NCI-H128 (cell line): Measurements from ENCODE around the gene GALNT17.

ENCODE experiments used
- DNase-seq: peaks from one replicate; lab custom pipeline; 2025; ENCODE audit not compliant: unreplicated experiment; lab: John Stamatoyannopoulos, UW

The GALNT17 gene

GRCh38 chr7:71486856-71487628, 355.1 kb downstream of the GALNT17 start:
- DNase-seq: no peak

- DNase-seq: no peak
Observed at GRCh38 chr7:71488308-71488707, 356.4 kb downstream of the GALNT17 start.

GRCh38 chr7:71491336-71491735, 359.4 kb downstream of the GALNT17 start:
- no peak for DNase-seq

GRCh38 chr7:71495828-71496227, 363.9 kb downstream of the GALNT17 start:
- no peak for DNase-seq

GRCh38 chr7:71497256-71497946, 365.5 kb downstream of the GALNT17 start:
- DNase-seq: no peak

- DNase-seq: no peak
Observed at GRCh38 chr7:71498381-71498780, 366.4 kb downstream of the GALNT17 start.

GRCh38 chr7:71504697-71505441, 372.9 kb downstream of the GALNT17 start:
- no peak for DNase-seq

- DNase-seq: no peak
Observed at GRCh38 chr7:71506822-71507221, 374.9 kb downstream of the GALNT17 start.

- no peak for DNase-seq
Observed at GRCh38 chr7:71507680-71508602, 376.0 kb downstream of the GALNT17 start.

- no peak for DNase-seq
Observed at GRCh38 chr7:71509381-71509780, 377.4 kb downstream of the GALNT17 start.

- DNase-seq: no peak
Observed at GRCh38 chr7:71511361-71511807, 379.4 kb downstream of the GALNT17 start.

- DNase-seq: no peak
Observed at GRCh38 chr7:71517940-71518699, 386.2 kb downstream of the GALNT17 start.

- DNase-seq: no peak
Observed at GRCh38 chr7:71518880-71519279, 386.9 kb downstream of the GALNT17 start.

GRCh38 chr7:71521506-71521905, 389.6 kb downstream of the GALNT17 start:
- no peak for DNase-seq

- DNase-seq: no peak
Observed at GRCh38 chr7:71526106-71526505, 394.2 kb downstream of the GALNT17 start.

GRCh38 chr7:71527213-71527612, 395.3 kb downstream of the GALNT17 start:
- DNase-seq: no peak

- DNase-seq: no peak
Observed at GRCh38 chr7:71535616-71536015, 403.7 kb downstream of the GALNT17 start.

- no peak for DNase-seq
Observed at GRCh38 chr7:71538210-71538609, 406.3 kb downstream of the GALNT17 start.

GRCh38 chr7:71539615-71540014, 407.7 kb downstream of the GALNT17 start:
- DNase-seq: no peak
